CD4-positive, alpha-beta T cell treated with Interleukin-17A for 4 hours (primary cell): ENCODE measurements around the gene FLNB.

Source experiments
- DNase-seq: peaks from one replicate; pipeline ENCODE4 v3.0.0-alpha.2; 2020; ENCODE audit warnings: mixed read lengths

FLNB gene

DNA sequence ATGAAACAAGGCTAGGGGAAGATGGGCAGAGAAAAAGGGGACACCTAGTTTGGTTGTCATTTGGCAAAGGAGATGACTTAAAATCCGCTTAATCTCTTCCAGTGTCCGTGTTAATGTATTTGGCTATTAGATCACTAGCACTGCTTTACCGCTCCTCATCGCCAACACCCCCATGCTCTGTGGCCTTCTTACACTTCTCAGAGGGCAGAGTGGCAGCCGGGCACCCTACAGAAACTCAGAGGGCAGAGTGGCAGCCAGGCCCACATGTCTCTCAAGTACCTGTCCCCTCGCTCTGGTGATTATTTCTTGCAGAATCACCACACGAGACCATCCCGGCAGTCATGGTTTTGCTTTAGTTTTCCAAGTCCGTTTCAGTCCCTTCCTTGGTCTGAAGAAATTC is 162.9 kb downstream of the FLNB start:
- DNase-seq, result no peak

DNA sequence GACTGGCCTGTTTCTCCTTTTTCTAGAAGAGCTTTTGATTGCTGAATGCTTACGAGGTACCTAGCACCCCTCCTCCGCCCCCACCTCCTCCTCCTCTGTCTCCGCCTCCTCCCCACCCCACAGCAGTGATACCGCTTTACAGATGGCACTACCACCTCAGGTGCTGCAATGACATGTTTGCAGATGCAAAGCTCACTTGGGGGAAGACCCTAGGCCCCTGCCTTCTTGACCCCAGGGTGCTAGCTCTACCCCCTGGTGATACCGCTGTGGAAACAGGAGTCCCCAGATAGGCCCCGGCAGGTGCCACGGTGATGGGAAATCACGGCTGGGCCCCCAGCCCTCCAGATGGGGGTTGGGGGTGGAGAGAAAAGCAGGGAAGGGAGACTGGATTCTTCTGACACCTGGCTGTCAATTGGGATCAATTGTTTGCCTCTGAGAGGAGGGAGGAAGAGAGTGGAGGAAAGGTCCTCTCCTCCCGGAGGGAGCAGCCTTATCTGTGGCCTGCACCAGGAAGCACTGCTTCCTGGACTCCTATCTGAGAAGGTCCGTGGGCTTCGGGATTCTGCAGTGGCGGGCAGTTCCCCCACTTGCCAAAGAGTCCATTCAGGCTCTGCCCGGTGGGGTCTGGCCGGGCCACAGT is 164.9 kb downstream of the FLNB start:
- DNase-seq, result no peak

DNA sequence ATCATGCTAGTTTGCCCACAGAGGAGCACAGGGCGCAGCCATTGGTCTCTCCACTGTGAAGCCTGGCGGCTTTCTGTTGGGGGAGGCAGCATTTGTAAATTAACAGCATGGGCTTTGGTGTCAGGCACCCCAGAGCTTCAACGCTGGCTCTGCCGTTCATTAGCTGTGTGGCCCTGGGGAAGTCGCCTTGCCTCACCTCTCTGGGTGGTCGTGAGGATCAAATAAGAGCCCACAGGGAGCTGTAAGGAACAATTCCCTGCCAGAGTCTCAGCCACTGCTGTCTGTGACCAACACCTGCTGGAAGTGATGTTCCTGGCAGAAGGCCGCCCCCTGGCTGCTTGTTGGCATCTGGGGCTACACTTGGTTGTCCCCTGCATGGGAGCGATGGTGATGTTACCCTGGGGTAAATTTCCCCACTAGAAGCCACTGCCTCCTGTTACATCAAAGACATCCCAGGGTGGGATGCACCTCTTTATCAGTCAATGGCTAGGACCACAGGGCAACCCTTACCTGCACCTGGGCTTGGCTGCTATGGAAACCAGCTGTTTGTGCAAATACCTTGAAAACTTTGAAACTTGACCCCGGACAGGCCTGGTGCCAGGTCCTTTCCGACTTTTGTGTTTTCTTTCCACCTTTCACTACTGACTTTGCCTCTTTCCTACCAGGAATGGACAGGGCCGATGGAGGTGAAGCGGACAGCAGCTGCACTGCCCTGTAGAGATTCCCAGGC is 165.6 kb downstream of the FLNB start:
- DNase-seq, result peak; percentile 55

DNA sequence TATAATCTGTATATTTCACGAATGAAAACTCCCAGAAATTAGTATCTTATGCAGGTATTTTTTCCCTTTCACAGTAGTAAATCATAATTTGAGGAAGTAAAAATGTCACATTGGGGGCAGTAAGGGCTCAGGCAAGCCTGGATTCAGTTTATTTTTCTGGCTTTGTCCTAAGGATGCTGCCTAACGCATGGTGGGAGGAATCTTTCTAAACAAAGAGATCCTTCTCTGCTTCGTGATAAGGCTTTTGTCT is 166.9 kb downstream of the FLNB start:
- DNase-seq, result no peak

DNA sequence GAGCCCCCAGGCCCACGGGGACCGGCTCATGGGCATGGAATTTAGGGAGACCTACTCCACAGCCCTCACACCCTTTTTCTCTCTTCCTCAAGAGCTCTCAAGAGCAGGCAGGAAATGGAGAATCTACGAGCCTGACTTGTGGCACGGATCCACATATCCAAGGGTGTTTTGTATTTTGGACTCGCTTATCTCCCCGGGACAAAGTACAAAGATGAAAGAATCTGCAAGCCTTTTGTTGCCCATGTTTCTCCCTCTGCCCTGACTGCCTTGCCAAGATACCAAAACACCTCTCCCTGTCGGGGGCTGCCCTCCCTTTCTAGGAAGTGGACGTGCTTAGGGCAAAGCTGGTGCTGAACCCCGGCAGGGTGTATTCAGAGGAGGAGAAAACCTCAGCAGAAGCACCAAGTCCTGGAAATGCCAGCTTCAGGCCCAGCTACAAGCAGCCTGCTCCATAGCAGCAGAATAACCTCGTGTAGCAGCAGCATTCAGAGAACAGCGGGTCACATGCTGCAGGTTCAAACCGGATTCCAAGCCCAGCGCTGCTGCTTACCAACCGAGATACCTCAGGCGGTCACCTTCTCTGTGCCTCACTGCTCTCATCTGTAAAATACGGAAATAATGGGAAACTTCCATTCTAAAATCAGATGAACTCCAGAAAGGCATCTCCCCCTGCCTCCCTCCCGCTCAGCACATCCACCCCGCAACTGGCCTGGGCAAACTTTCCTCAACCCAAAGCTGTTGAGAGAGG is 167.4 kb downstream of the FLNB start:
- no peak for DNase-seq

DNA sequence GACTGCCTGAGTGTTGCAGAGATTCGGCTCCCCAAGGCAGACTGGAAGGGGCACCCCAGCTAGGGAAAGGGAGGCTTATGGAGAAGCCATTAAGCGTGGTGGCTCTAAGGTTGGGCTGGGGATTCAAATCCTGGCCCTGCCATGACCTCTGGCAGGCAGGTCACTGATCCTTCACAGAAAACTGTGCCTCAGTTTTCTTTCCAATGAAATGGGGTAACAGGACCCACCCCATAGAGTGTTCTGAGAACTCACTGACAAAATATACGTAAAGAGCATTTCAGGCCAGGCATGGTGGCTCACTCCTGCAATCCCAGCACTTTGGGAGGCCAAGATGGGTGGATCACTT is 167.9 kb downstream of the FLNB start:
- no peak for DNase-seq

DNA sequence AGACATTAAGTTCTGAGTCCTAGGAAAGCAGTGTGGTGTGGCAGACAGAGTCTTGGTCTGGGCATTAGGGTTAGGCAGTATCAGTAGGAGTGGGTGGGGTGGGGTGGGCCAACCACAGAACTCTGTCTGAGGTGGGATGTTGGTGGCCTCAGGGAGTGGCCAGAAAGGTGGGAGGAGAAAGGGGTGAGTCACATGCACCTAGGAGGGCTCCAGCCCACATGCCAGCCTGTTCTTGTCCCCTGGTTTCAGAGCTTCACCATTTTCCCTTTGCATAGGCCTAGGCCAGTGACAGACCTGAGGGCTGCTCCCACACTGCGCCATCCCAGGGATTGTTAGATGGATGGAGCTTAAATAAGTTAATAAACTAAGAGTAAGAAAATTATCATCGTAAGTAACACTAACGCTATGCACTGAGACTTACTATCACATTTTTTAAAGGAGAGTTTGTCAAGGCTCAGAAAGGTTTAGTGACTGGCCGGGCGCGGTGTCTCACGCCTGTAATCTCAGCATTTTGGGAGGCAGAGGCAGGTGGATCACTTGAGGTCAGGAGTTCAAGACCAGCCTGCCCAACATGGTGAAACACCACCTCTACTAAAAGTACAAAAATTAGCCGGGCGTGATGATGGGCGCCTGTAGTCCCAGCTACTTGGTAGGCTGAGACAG is 168.7 kb downstream of the FLNB start:
- DNase-seq, result no peak

DNA sequence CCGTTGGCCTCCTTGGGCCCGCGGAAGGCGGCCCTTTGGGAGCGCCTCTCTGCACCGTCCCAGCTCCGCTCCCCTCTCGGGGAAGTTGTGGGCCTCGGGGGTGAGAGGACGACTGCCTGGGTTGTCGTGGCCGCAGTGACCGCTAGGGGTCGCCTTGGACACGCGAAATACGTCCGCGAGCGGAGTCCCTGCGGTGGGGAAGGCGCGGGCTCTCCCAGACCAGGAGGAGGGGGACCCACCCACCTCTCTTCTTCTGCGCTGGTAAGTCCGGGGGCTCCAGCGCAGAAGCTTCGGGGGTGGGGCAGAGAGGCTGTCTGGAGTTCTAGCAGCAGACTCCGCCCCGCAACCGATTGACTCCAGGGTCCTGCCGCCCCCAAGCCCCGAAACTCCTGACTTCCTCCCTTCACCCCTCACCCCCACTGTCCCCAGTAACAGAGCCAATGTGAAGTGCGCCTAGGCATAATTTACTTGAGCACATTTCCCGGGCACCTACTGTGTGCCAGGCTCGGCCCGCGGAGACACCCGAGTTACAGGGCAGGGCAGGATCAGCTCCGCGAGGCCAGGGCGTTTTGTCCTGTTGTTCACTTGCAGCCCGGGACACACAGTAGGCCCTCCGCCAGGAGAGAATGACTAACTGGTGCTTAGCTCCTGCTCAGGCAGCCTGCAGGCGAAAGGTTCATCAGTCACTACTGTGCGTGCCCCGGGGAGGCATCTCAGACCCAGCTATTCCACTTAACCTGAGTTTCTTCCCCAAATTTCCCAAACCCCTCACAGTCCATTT is 169.7 kb downstream of the FLNB start:
- DNase-seq, result peak; percentile 95

DNA sequence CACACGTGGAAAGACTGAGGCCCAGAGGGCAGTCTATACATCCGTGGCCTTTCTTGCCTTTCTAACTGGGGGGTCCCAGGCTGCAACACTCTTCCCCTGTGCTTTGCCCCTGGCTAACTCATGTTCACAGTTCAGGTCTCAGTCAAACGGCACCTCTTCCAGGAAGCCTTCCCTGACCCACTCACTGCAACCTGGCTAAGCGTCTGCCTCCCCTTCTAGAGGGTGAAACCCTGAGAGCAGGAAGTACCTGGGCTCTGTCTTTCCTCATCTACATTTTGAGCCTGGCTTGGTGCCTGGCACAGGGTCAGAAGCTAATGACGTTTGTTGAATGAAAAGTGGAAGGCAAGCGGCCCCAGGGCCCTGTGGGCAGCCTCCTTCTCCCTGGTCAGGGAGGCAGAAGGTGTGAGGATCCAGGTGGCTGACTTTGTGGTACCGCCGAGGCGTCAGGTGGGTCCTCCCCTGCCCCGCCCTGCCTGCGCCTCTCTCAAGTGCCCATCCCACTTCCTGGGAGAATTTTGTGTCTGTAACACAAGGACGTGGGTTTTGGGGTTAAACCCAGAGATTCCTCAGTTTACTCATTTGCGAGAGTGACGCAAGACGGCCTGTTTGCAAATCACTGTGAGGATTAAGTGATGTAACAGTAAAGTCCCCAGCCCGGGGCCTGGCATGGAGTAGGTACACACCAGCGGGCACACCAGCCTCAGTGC is 170.5 kb downstream of the FLNB start:
- DNase-seq, result no peak

DNA sequence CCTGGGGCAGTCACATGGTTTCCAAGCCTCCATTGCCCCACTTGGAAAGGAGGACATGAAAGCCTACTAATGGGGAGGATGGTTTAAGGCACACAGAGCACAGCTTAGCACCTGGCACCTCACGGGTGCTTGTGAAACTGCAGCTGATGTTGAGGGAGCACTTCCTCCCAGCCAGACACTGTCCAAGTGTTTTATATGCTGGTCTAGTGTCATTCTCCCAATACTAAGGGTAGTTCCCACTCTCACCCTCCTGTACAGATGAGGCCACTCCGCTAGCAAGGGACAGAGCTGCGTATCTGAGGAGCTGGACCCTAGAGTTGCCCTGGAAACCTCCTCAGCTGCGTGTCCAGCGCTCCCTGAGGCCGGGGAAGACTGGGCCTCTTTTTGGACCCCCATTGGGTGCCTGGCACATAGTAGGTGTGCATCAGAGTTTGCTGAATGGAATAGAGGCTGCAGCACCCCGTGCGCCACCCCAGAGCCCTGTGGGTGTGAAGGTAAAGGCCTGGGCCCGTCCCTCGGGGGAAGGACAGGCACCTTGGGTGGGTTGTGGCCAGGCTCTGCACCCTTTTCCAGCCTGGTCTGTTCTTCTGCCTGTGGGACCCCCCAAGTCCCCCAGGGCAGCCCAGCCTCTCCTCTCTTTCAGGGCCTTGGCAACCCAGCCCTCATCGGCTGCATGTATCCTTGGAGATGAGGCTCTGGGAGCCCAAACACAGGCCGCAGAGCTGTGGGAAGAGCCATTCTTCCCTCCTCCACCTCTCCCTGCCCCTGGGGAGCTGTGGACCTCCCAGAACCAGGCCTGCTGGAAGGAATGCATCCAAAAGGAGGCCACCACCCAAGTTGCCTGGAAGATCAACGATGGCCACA is 171.2 kb downstream of the FLNB start:
- DNase-seq, result no peak

DNA sequence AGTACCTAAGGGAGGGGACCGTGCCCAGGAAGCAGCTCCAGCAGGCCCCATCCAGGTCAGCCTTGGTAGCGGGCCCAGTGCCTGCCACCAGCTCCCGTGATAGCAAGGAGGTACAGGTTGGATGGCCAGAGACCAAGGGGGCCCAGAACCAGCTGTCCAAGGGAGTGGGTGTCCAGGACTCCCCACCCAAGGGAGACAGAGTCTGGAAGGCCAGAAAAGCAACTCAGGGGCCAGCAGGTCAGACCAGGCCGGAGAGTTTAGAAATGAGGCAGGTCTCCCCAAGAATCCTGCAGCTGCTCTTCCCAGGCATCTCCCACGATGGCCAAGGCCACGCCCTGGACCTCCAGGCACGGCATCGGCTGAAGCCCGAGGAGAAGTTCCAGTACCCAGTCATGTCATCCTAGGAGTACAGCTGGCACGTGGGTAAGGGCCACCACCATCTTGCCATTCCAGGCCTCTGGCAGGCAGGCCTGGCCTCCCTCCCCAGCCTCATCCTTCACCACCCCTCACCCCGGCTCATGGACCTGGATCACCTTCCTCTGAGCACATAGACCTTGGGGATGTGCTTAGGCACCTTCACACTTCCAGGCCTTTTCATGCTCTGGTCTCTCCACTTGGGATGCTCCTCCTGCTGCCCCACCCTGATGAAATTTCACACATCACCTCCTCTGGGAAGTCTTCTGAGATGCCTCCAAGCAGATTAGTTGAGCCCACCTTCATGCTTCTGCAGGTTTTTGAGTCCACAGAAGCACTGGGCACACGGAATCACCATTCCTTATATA is 172.1 kb downstream of the FLNB start:
- no peak for DNase-seq

DNA sequence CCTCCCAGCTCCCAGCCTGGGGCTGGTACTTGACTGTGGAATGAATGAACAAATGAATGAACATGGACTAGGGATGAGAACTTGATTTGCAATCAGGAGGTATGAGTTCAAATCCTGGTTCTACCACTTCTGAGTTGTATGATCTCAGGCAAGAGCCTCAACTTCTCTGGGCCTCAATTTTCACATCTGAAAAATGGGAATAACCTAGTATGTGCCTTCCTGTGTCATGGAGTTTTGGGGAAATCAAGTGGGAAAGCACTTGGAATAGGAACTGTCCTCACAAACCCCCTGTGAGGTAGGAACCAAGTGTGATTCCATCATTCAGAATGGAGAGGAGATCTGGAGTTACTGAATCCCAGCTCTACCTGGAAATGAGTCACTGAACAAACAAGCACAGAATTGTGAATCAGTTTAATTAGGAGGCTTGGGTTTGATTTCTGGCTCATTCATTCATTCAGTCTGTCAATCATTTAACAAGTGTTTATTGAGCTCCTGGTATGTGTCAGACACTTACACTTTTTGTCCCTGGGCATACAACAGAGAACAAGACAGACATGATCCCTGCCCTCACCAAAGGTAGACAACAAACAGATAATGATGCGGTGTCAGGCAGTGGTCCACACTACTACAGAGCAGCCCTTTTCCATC is 172.8 kb downstream of the FLNB start:
- no peak for DNase-seq

DNA sequence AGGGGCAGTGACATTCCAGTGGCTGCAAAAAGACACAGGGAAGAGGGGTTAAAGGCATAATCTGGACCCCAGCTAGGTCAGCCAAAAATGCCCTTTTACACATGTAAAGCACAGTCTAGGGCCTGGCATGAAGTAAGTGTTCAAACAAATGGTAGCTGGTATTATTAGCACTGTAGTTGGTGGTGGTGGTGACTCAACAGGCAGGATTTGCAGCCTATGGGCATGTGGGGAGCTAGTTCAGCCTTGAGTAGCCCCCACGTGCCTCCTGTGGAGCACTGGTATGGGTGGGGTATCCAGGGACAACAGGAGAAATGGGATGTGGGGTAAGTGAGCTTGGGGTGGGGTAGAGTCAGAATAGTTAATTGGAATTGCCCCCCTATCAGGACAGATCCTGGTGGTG is 175.0 kb downstream of the FLNB start:
- DNase-seq, result no peak

DNA sequence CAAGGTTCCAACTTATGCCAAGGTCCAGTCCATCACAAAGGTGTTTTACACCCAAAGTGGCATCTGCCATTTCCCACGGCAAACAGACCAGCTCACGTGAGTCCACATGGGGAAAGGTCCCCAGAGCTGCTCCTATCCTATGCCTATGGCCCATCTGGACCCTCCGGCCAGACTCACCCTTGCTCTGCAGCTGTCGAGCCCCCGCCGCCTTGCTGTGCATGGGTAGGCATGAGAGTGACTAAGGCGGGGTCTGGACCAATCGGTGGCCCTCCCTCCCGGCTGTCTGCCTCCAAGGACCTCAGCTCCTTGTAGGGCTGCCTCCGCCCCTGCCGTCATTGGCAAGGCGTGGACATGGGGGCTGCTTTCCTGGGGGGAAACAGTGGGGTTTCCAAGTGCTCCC is 175.7 kb downstream of the FLNB start:
- no peak for DNase-seq

DNA sequence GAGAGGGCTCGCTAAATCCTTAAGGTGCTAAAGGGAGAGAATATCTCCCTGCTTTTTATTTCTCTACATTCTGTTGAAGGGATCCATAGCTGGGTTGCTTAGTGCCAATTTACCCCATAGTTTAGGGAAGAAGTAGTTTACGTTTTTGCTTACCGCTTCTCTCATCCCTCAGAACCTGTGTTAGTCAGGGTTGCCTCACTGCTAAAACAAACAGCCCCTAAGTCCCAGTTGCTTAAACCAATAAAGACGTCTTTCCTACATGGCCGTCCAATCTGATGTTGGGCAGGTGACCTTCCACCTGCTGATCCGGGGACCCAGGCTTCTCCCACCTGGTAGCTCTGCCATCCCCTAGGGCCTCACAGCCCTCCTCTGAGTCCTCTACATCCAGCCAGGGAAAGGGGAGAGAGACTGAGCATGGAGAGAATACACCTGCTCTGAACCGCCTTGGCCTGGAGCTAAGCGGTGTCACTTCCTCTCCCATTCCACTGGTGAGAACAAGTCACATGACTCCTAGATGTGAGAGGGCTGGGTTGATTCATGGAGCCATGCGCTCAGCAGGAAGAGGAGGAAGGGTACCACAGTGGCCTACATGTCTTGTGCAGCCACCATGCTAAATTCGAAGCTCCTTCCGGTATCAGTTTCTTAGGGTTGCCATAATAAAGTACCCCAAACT is 176.2 kb downstream of the FLNB start:
- DNase-seq, result no peak

DNA sequence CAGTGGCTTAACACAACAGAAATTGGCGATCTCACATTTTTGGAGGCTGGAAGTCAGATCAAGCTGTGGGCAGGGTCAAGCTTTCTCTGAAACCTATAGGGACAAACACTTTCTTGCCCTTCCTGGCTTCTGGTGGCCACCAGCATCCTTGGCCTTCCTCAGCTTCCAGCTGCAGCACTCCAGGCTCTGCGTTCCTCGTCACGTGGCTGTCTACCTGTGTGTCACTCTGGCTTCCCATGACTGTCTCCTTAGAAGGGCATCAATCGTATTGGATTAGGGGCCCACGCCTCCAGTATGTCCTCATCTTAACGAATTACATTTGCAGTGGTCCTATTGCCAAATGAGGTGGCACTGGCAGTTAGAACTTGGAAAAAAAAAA is 176.7 kb downstream of the FLNB start:
- DNase-seq, result no peak

DNA sequence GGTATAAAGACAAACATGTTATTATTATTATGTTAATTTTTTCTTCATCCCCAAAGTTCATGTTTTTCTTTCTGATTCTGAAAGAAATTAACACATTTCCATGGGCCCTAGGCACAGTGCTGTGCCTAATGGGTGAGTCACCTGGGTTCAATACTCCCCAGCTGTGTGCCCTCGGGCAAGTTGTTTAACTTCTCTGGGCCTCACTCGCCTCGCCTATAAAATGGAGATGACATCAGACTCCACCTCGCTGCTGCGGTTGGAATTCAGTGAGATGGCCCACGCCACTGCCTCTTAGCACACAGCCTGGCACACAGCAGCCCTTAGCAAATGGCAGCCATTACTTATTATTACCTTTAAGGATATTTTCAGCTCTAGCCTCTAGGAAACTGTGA is 179.9 kb downstream of the FLNB start:
- DNase-seq, result no peak

DNA sequence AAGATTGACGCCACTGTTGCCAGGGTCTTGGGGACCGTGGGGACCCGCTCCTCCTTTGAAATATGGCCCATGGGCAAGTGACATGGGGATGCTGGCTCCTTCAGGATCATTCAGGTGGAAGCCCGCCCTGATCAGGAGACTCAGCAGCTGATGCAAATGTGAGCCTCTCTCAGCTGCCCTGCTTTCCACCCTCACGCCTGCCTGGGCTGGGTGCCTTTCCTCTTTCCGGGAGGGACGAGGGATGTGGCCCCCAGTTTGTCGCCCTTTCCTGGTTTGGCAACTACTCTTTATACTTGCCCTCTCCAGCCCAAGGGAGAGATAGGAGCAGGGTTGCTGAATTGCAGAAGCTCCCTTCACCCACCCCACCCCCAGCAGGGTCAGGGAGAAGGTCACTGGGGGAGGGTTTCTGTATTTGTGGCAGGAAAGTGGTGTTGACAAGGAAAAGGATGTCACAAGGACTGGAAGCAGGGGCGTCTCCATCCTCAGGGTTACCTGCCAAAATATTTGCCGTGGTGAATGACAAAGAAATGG is 180.8 kb downstream of the FLNB start:
- no peak for DNase-seq

DNA sequence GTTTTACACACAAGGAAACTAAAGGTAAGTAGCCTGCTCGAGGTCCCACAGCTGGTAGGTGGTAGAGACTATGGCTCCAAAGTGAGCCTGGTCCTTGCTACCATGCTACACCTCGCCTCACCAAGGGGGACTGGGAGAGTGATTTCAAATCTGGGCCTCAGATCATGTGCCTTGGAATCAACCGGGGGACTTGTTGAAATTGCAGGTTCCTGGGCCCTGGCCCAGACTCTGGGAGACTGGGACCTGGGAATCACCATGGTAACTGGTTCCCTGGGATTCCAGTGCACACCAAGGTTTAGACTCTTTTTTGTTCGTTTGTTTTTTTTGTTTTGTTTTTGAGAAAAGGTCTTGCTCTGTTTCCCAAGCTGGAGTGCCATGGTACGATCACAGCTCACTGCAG is 181.5 kb downstream of the FLNB start:
- no peak for DNase-seq
